Measurements from ENCODE around the gene ARHGEF28. TPM values are rescaled to one million over a fixed set of nuclear protein-coding genes. Genes with fewer than 3 reads are reported as not detected.

Gene ARHGEF28
- total and polyA plus RNA-seq, 8 donors = 14.9 to 36.2 (median 24.6) TPM

DNA sequence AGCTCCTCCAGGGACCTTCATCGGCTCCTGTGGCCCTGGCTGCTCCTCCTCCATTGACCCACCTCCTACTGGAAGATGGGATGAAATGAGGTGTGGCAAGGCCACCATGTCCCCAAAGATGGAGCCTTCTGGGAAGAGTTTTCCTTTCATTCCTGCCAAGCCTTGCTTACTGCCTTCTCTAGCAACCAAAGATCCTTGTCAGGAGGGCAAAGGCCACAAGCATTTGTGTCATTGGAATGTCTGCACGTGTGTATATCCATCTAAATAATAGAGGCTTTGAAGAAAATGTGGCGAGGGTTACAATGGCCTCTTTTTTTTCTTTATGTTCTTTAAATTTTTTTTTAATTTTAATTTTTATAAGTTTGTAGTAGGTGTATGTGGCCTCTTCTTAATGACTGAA is 313.6 kb downstream of the ARHGEF28 start:
- intact Hi-C loops (cut with DNase I) = no loop called here
- no peak for TF ChIP-seq CTCF (IDR thresholded peaks at IDR 0.05)
- ATAC-seq (peak in 3 of 4 donors; percentile 5 to 15 (median 8)), FAIRE-seq (no peak), DNase-seq (no peak)
- 66 to 67% methylated on average over 3 of the region's 3 CpGs for WGBS, 2 donors
- H3K4me1 ChIP-seq = peaks cover 0 to 9% (median 7%) of the 10 kb centered on the region in 3 donors
- H3K9me3 ChIP-seq = no peaks in the 10 kb centered on the region
- peaks cover 0 to 6% (median 3%) of the 10 kb centered on the region in 3 donors for H3K36me3 ChIP-seq
- peak overlapping the region in 3 of 4 donors; percentile 53 to 78 (median 74) for H3K27ac ChIP-seq
- H3K4me3 ChIP-seq = no peak overlapping the region
- H3K27me3 ChIP-seq = no peaks in the 10 kb centered on the region

- Histone ChIP-seq H3K27me3 (no peaks in the 10 kb centered on the region), H3K4me1 (peaks cover 0 to 9% (median 7%) of the 10 kb centered on the region in 3 donors), H3K27ac (peak overlapping the region in 3 of 4 donors; percentile 53 to 78 (median 74)), H3K9me3 (no peaks in the 10 kb centered on the region), H3K36me3 (peaks cover 0 to 6% (median 3%) of the 10 kb centered on the region in 3 donors), H3K4me3 (no peak overlapping the region)
- intact Hi-C loops (cut with DNase I) = no loop called here
- TF ChIP-seq CTCF (IDR thresholded peaks at IDR 0.05) = no peak
- DNase-seq (no peak), FAIRE-seq (no peak), ATAC-seq (peak in 3 of 4 donors; percentile 25 to 50 (median 45))
Observed at GRCh38 chr5:73940026-73940425, 314.0 kb downstream of the ARHGEF28 start.

DNA sequence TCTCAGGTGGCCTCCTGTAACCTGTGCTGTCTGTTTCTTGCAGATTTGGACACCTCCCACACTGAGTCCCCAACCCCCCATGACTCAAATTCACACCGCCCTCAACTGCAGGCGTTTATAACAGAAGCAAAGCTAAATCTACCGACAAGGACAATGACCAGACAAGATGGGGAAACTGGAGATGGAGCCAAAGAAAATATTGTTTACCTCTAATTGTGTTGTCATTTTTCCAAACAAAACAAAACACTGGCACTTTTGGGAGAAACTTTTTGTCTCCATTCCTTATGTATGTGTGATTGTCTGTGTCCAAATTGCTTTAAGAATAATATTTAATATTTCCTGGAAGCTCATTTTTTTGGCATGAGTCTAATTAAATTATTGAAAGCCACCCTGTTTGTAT is 314.8 kb downstream of the ARHGEF28 start:
- no peaks in the 10 kb centered on the region for H3K27me3 ChIP-seq
- TF ChIP-seq CTCF (IDR thresholded peaks at IDR 0.05) = no peak

DNA sequence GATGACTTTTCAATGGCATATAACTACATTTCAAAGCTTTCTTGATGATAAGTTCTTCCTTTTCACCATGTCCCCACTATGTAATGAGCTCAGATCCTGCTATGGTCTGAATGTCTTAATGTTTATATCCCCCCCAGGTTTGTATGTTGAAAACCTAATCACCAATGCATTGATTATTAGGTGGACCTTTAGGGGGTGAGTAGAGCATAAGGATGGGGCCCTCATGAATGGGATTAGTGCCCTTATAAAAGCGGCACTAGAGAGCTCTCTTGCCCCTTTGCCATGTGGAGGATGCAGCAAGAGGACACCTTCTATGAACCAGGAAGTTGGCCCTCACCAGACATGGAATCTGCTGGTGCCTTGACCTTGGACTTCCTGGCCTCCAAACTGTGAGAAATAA is 316.8 kb downstream of the ARHGEF28 start:
- Histone ChIP-seq H3K27ac (no peak overlapping the region), H3K36me3 (peaks cover 0 to 6% (median 3%) of the 10 kb centered on the region in 3 donors), H3K27me3 (no peaks in the 10 kb centered on the region), H3K4me3 (no peak overlapping the region), H3K4me1 (peaks cover 0 to 9% (median 7%) of the 10 kb centered on the region in 3 donors), H3K9me3 (no peaks in the 10 kb centered on the region)
- TF ChIP-seq CTCF (IDR thresholded peaks at IDR 0.05) = no peak
- DNase-seq = no peak
- ATAC-seq = no peak
- WGBS, 2 donors = 97 to 98% methylated on average over 1 of the region's 1 CpG
- FAIRE-seq = no peak
- intact Hi-C loops (cut with DNase I) = no loop called here

More for the DNA sequence above, 314.8 kb downstream of the ARHGEF28 start:
- Histone ChIP-seq H3K27ac (peak overlapping the region in 2 of 4 donors; percentile 33 to 78), H3K4me1 (peaks cover 0 to 9% (median 7%) of the 10 kb centered on the region in 3 donors), H3K36me3 (peaks cover 0 to 6% (median 3%) of the 10 kb centered on the region in 3 donors), H3K4me3 (no peak overlapping the region), H3K9me3 (no peaks in the 10 kb centered on the region)
- no peak for ATAC-seq
- intact Hi-C loops (cut with DNase I) = no loop called here
- no peak for DNase-seq
- no peak for FAIRE-seq
- WGBS, 2 donors = 81 to 82% methylated on average over 3 of the region's 3 CpGs

DNA sequence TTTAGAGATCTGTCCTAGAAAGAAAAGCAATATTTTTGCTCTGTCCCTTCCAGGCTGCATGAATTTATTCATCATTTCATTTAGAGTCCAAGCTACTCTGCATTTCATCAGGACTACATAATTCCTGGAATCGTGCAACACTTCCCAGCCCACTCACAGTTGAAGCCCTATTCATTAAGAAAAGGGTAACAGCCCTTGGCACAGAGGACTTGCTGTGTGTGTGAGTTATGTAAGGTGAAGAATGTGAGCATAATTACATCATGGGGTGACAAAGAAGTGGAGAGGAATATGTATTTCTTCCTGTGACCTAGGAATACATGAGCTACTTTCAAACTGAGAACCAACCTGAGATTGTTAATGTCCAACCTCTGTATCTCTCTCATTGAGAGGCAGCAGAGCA is 317.4 kb downstream of the ARHGEF28 start:
- no peaks in the 10 kb centered on the region for H3K9me3 ChIP-seq
- FAIRE-seq (no peak), ATAC-seq (no peak), DNase-seq (no peak)
- TF ChIP-seq CTCF (IDR thresholded peaks at IDR 0.05) = no peak
- no peaks in the 10 kb centered on the region for H3K27me3 ChIP-seq
- WGBS, 2 donors = 85 to 92% methylated on average over 1 of the region's 1 CpG
- H3K27ac ChIP-seq = no peak overlapping the region
- H3K4me3 ChIP-seq = no peak overlapping the region
- intact Hi-C loops (cut with DNase I) = no loop called here
- peaks cover 0 to 6% (median 3%) of the 10 kb centered on the region in 3 donors for H3K36me3 ChIP-seq
- peaks cover 0 to 9% (median 7%) of the 10 kb centered on the region in 3 donors for H3K4me1 ChIP-seq

Data from pancreas (tissue), 10 donors.